Activated effector memory CD4-positive, alpha-beta T cell treated with anti-CD3 and anti-CD28 coated beads, Interleukin-2, amount 50 U/mL, for 16 hours (primary cell): Measurements from ENCODE around the gene TMPRSS11A.

Experiments
- DNase-seq: peaks from one replicate; pipeline ENCODE4 v3.0.0-alpha.2; 2020

Gene TMPRSS11A

GRCh38 chr4:67861513-67861912 is 101.8 kb downstream of the TMPRSS11A start:
- DNase-seq, result no peak
